NCI-H82 (cell line): ENCODE results near the gene COL4A1.

ENCODE experiments used
- DNase-seq: peaks from one replicate; lab custom pipeline; 2025; lab: John Stamatoyannopoulos, UW

COL4A1 gene

GRCh38 chr13:110308656-110309359, 1.9 kb upstream of the COL4A1 start:
- no peak for DNase-seq

- peak; percentile 33 for DNase-seq
These were observed 1.1 kb upstream of the COL4A1 start for GRCh38 chr13:110307767-110308655.

GRCh38 chr13:110306340-110306959, 507 bp downstream of the COL4A1 start:
- DNase-seq: peak; percentile 24

DNA sequence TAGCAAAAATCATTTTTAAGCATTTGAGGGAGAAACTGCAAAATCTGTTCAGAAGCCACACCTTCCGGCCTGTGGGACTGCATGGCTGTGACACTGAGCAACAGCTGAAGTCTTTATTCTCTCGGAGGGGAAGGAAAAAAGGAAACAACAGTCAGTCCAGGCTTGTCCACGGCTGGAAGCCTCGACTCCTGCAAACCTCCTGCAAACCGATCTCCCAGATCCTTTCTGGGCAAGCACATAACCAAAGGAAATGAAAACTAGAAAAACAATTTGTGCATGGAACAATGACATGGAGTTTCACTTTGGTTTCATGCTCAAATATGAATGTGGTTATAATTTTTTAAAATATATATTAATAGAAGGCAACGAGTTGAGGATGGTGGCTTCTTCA, 1.0 kb downstream of the COL4A1 start:
- DNase-seq: no peak

GRCh38 chr13:110305544-110305943, 1.4 kb downstream of the COL4A1 start:
- no peak for DNase-seq

GRCh38 chr13:110305001-110305400, 2.0 kb downstream of the COL4A1 start:
- no peak for DNase-seq

GRCh38 chr13:110304256-110304655, 2.7 kb downstream of the COL4A1 start:
- peak; percentile 11 for DNase-seq

DNA sequence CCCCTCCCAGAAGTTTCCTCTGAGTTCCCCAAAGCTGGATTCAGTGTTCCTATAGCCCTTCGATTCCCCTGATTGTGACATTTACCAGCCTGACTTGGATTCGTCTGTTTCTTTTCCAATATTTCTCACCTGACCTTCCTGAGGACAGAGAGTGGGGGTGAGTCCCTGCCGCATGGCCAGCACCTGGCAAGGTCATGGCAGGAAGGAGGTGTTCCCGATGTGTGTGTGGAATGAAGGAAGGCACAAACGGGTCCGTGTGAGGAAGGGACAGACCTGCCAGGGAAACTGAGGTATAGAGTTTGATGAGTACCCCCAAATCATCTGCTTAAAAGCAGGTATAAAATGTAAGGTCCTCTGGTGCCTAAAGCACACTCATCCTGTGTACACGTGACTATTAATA, 3.3 kb downstream of the COL4A1 start:
- DNase-seq: no peak

- DNase-seq: no peak
These were observed 4.0 kb downstream of the COL4A1 start for GRCh38 chr13:110302997-110303396.

DNA sequence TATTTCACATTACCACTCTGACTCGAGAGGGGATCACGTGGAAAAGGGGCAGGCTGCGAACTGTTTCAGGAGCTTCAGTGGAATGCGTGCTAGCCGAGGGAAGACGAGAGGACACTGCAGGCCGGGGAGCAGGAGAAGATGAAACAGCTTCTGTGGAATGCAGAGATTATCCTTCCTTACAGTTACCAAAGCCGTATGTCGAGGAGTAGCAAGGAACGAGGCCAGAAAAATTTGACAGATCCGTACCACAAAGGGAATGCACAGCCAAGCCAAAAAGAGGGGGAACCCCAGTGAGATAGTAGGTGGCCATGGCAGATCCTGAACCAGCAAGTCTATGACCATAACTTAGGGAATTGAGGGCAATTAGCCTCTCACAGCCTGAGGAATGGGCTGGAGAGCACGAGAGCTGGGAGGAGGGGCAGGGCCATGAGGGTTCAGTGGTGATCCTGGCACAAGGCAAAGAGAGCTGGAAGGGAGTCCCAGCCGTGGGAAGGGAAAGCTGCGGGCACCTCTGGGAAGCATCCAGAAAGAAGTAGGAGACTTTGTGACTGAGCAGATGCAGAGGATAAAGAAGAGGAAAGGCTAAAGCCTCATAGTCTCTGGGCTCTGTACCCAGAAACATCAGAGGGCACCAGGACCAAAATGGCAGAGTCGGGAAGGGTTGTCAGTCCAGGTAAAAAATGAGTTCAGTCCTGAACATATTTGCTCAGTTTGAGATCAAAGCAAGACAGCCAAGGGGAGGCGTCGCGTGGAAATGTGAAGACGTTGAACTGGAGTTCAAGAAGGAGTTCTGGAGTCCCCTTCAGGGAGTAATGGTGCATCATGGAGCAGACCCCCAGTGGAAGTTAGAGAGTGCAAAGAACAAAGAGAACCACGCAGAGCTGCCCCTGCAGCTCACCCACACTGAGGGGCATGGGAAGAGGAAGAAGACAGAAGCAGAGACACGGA, 5.1 kb downstream of the COL4A1 start:
- DNase-seq: no peak

DNA sequence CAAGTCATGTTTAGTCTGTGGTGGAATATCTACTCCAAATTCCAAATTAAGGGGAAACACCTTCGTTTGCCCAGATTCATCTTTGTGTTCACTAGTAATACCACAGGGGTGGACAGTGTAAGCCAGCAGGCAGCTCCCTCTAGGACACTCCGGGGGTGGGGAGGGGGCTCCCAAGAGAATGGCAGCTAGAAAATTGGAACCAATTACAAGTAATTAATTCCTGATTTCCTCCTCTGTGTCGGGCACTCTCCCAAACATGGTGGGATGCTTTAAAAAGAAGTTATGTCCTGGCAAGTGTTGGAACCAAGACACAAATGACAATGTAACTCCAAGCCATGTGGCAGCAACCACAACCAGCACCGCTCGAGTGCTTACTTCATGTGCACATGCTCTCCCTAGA, 5.9 kb downstream of the COL4A1 start:
- DNase-seq: no peak

- DNase-seq: no peak
These were observed 6.7 kb downstream of the COL4A1 start for GRCh38 chr13:110300090-110300815.

GRCh38 chr13:110299283-110299840, 7.6 kb downstream of the COL4A1 start:
- DNase-seq: no peak

DNA sequence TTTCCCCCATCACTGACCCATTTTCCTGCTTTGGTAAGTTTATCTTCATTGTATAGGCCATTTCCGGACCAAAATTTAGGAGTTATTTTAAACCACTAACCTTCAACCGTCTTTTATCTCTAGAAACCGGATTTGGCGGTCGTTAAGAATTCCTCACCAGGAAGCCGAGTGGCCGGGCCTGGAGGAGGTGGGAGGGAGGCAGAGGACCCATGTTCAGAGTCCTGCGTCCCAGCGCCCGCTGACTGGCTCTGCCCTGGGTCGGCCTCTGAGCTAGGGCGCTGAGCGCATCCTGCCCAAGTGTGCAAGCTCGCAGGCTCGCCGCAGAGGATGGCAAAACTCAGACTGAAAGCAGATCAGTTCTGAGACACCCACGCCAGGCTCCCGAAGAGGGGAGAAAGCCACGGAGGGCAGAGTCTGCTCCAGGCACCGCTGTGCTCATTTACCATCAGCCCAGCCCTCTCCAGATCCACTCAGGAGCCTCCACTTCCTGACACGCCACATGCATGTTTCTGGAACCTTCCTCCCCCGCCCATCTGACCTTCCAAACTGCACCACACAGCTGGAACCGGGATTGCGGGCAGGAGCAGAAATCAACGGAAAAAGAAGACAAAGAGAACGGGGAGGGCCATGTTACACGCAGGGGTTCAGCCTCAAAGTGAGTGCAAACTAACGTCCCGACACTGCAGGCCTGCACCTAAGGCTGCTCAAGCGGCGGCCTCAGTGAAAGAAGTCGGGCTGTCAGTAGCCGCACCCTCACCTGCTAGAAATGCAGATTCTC, 8.3 kb downstream of the COL4A1 start:
- DNase-seq: no peak

DNA sequence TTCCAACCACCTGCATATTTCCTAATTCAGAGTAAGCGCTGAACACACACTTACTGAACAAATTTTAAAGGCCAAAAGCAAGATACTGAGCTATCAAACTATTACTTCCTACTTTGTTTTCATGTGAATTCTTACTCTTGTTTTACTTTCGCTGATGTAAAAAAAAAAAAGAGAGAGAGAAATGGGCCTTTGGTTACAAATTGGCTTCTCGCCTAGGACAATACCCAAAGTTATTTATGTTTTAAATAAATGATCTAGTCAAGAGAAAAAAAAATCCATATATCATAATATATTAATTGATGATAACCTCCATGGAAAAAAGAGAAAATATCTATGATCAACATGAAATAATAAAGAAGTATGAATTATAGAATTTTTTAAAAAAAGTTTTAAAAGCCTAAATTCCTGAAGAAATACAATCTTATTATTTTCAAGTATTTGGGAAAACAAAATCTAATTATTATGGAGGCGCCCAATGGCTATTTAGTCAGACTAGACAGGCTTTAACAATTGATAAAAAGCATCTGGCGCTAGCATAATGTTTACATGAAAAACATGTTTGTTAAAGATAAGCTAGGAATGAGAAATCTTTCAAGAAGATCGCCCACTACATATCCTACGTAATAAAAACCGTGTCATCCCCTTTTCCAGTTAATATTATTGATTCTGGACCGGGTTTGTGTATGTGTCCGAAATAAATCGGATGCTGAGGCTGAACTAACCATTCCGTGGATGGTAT, 9.0 kb downstream of the COL4A1 start:
- no peak for DNase-seq

DNA sequence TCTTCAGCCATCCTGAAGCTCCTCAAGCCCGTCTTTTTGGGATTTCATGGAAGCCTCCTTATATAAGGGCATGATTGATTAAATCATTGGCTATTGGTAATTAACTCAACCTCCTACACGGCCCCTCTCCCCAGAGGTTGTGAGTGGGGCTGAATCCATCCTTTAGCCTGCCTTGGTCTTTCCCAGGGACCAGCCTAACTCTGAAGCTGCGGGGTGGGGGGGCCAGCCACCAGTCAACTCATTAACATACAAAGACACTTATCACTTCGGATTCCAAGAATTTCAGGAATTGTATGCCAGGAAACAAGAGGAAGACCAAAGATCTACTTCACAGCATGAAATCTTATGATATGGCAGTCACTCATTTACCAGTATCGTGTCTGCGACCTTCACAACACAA, 9.9 kb downstream of the COL4A1 start:
- DNase-seq: no peak

- no peak for DNase-seq
These were observed 12.3 kb downstream of the COL4A1 start for GRCh38 chr13:110294622-110295021.

- no peak for DNase-seq
These were observed 12.8 kb downstream of the COL4A1 start for GRCh38 chr13:110294146-110294545.

DNA sequence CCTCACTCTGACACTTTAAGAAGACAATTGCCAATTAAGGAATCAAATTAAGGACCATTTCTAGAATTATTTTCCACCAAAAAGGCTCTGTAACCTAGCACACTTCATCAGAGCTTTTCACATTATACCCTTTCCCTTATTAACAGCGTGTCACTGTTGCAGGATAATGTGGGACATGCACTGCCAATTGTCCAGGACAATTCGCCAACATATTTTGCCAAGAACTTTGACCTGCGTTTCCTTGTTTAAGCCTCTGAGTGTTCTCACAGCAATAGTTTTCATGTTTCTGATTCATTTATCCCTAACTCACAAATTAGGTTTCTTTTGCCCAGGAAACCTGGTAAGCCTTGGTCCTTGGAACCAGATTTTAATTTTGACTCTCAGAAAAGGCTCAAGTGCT, 13.3 kb downstream of the COL4A1 start:
- DNase-seq: no peak
